HG03103 (cell line): ENCODE results near the gene TMEM80.
A peak's percentile ranks its signal among the peaks of the same experiment; 100 is the strongest.
"Not testable (repeated sequence)": the region's sequence is repeated elsewhere in the genome, so short reads cannot be mapped to it uniquely, and the experiment has no call there.

Experiments used
- ATAC-seq: cut with Tn5 transposase; IDR thresholded peaks from one replicate; pipeline ENCODE4 v1.9.1; 2021; ENCODE audit warnings: low read depth; ENCODE audit not compliant: unreplicated experiment

TMEM80 gene

GRCh38 chr11:695538-696248 is at the start of gene TMEM80:
TMEM80 (plus strand) TSS chr11:695816; CDS start chr11:695828, 12 bp downstream.
- ATAC-seq, result peak; percentile 54

- no peak for ATAC-seq
These were observed 49.4 kb upstream of the TMEM80 start for GRCh38 chr11:646214-646613.

- not testable (repeated sequence) for ATAC-seq
These were observed 47.9 kb upstream of the TMEM80 start for GRCh38 chr11:647672-648158.

GRCh38 chr11:650482-650881 is 45.1 kb upstream of the TMEM80 start:
- no peak for ATAC-seq

GRCh38 chr11:653136-653535 is 42.5 kb upstream of the TMEM80 start:
- ATAC-seq, result not testable (repeated sequence)

GRCh38 chr11:653837-654236 is 41.8 kb upstream of the TMEM80 start:
- no peak for ATAC-seq

- not testable (repeated sequence) for ATAC-seq
These were observed 41.2 kb upstream of the TMEM80 start for GRCh38 chr11:654444-654843.

GRCh38 chr11:655036-655726 is 40.4 kb upstream of the TMEM80 start:
- no peak for ATAC-seq

GRCh38 chr11:656426-656825 is 39.2 kb upstream of the TMEM80 start:
- ATAC-seq, result no peak

GRCh38 chr11:656866-657265 is 38.8 kb upstream of the TMEM80 start:
- no peak for ATAC-seq

- no peak for ATAC-seq
These were observed 37.9 kb upstream of the TMEM80 start for GRCh38 chr11:657691-658126.

GRCh38 chr11:659532-660085 is 36.0 kb upstream of the TMEM80 start:
- ATAC-seq, result no peak

GRCh38 chr11:660281-660680 is 35.3 kb upstream of the TMEM80 start:
- ATAC-seq, result no peak

GRCh38 chr11:660681-661444 is 34.8 kb upstream of the TMEM80 start:
- no peak for ATAC-seq

GRCh38 chr11:662689-663274 is 32.8 kb upstream of the TMEM80 start:
- ATAC-seq, result no peak

GRCh38 chr11:665062-665703 is 30.4 kb upstream of the TMEM80 start:
- ATAC-seq, result no peak

GRCh38 chr11:665704-666281 is 29.8 kb upstream of the TMEM80 start:
- no peak for ATAC-seq

GRCh38 chr11:673866-674265 is 21.8 kb upstream of the TMEM80 start:
- no peak for ATAC-seq

- ATAC-seq, result no peak
These were observed 21.2 kb upstream of the TMEM80 start for GRCh38 chr11:674406-674805.

- ATAC-seq, result no peak
These were observed 17.3 kb upstream of the TMEM80 start for GRCh38 chr11:678297-678696.
